Measurements from ENCODE around the gene PPIL3.
"Not testable (repeated sequence)": the region's sequence is repeated elsewhere in the genome, so short reads cannot be mapped to it uniquely, and the experiment has no call there.

The PPIL3 gene

DNA sequence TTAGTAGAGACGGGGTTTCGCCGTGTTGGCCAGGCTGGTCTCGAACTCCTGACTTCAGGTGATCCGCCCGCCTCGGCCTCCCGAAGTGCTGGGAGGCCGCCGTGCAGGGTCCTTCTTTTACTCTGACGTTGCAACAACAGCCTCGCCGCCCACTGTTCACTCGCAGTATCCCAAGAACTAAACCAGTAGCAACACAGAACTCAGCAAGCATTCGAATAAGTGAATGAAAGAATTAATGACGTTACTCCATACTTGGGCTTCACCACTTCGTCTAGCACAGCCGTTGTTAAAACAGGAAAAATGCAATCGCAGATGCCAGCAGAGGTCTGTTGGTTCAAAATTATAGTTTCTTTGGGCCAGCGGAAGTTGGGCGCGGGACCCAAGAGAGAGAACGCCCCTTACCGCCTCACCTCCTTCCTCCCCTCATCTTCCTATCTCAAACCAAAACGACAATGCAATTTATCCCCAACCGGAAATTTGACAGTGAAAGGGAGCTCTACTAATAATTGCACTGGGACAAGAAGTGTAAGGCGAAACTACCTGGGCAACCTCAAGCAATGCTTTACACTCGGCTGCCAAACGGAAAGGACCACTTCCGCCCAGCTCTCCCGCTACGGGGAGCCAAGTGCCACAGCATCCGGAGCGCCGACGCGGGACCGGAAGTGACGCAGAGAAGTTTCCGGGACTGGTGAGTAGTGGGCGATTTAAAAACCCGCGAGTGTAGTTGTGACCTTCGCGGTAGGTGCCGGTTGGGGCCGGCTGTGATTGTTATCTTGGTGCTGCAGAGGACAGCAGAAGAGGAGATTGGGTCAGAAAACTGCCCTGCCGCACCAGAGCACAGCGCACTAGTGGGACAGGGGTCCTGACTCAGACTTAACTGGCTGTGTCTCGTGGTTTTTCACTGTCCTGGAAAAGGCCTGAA, at the start of gene PPIL3, which contains the start of gene NIF3L1:
PPIL3 (minus strand) TSS at position 374 of the 922 bp plus-strand sequence. CDS start 1,462 bp downstream, outside the sequence.
NIF3L1 (plus strand) TSS at position 668 of the 922 bp plus-strand sequence. CDS start 2,573 bp downstream, outside the sequence.
- peak; percentile 91 to 98 (median 97) for DNase-seq

- no peak for DNase-seq
These were observed 42.2 kb upstream of the PPIL3 start for GRCh38 chr2:200930947-200931626.

GRCh38 chr2:200929334-200930249, 40.7 kb upstream of the PPIL3 start:
- no peak for DNase-seq

- DNase-seq, result no peak
These were observed 33.6 kb upstream of the PPIL3 start for GRCh38 chr2:200922439-200922838.

DNA sequence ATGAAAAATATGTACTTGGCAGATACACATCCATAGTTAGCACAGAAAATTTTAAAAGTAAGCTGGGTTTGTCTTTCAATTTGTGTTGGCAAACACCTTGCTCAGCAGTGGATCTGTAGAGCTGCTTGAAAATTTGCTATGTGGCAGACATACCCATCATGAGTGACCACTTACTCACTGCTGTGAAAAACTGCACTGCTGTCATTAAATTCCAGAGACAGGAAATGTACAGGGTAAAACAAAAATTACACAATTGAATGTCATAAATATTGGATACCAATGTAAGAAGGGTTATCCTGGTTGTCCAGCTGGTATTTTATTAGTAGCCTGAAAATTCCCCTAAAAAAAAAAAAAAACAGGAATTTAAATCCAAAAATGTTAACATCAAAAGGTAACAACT, 24.8 kb upstream of the PPIL3 start:
- DNase-seq, result no peak

DNA sequence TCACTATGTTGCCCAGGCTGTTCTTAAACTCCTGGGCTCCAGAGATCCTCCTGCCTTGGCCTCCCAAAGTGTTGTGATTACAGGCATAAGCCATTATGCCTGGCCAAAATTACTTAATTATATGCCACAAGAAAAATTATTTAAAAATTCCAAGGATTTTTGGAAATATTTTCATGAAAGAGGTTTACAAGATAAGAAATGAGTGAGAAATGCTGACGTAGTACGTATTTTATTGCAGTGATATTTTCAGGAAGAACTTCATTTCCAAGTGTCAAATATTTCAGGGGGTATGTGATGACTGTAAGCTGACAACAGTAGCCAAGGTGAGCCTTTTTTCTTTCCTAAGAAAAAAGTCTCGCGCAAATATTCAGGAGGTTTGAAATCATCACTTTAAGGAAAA, 21.1 kb upstream of the PPIL3 start:
- DNase-seq, result no peak

- DNase-seq, result peak in 2 of 3 experiments; percentile 30 to 58
These were observed 16.9 kb upstream of the PPIL3 start for GRCh38 chr2:200905618-200906296.

- peak; percentile 1 to 86 (median 62) for DNase-seq
These were observed 12.7 kb upstream of the PPIL3 start for GRCh38 chr2:200901459-200902072.

GRCh38 chr2:200899482-200899881, 10.6 kb upstream of the PPIL3 start:
- no peak for DNase-seq

DNA sequence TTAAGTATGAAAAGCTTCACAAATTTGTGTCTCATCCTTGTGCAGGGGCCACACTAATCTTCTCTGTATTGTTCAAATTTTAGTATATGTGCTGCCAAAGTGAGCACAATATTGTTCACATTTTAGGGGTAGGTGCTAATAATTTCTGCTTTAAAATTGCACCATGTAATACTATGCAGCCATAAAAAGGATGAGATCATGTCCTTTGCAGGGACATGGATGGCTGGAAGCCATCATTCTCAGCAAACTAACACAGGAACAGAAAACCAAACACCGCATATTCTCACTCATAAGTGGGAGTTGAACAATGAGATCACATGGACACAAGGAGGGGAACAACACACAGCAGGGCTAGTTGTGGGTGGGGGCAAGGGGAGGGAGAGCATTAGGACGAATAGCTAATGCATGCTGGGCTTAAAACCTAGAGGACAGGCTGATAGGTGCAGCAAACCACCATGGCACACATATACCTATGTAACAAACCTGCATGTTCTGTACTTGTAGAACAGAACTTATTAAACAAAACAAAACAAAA, 7.1 kb downstream of the PPIL3 start:
- not testable (repeated sequence) for DNase-seq

DNA sequence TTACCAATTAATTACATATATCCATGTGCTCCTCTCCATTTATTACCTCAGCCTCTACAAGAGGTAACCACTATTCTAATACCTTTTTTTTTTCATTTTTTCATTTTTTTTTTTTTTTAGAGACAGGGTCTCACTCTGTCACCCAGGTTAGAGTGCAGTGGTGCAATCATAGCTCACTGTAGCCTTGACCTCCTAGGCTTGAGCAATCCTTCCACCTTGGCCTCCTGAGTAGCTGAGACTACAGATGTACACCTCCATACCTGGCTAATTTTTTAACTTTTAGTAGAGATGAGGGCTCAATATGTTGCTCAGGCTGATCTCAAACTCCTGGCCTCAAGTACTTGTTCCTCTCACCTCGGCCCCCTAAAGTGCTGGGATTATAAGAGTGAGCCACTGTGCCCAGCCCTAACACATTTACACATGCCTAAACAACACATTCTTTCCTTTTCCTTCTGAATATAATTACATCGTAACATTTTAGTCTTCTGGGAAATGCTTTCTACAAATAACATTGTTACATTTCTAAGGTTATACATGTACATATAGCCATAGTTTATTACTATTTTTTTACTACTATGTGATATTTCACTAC, 10.5 kb downstream of the PPIL3 start:
- DNase-seq, result no peak

DNA sequence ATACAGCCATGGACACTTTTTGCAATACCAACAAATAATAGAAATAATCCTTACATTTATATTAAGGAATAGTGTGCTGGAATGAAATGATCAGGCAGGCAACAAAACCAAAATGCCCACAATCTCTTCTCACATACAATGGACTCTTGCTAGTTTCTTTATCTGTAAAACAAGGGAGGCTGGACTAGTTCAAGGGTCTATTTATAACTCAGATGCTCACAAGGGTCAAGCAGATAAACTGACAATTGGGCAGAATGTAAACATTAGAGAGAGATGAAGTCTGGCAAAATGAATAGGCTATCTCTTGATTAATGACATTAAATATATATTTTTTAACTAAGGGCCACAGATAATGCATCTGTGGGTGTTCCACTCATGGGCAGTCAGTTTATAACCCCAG, 11.4 kb downstream of the PPIL3 start:
- no peak for DNase-seq

GRCh38 chr2:200873560-200873959, 15.3 kb downstream of the PPIL3 start:
- DNase-seq, result no peak

- no peak for DNase-seq
These were observed 17.7 kb downstream of the PPIL3 start for GRCh38 chr2:200871151-200871550.

DNA sequence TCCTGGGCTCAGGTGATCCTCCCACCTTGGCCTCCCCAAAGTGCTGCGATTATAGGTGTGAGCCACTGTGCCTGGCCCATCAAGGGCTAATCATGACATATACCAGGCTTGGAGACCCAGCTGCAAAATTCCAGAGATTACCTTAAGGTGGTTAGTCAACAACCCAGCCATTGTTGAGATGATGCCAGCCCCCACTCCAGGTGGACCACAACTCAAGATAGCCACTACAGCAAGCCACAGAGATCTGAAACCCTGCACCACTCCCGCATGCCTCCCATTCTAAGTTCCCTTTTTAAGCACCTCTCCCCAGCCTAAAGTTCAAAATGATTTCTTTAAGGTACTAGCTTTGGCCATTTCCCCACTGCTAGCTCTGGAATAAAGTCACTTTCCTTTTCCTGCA, 19.9 kb downstream of the PPIL3 start:
- no peak for DNase-seq

DNA sequence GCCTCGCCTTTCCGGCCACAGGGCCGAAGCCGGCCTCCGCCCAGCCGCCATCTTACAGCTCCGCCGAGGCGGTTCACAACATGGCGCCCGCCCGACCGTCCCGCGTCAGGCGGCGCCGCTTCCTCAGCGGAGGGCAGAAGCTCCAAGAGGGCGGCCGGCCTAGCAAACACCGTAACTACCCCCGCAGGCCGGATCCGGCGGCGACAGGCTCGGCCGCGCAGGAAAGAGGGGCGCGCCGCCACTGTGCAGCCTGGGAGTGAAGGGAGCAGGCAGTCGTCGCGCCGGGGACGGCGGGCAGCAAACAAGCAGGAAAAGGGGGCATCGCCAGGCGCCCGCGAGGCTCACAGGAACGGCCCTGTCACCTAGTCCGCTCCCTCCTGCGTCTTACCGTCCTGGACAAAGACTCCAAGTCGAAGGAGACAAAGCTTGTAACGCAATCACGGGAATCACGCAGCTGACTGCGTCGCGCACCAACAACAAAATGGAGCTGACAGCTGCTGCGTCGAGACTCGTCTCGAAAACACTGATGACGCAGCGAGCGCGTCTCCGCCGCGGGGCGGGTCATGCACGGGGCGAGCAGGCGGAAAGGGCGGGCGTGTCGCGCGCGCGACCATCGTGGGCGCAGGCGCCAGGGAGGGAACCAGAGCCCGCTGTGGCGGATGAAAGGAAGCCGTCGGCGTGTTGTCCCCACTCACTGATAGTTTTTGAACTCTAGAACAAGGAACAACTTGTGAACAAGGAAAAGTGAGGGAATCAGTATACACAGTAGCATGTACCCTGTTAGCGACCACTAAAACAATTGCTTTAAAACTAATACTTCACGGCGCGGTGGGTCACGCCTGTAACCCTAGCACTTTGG, 24.5 kb downstream of the PPIL3 start, which contains the start of gene CLK1:
CLK1 (minus strand) TSS at position 483 of the 859 bp plus-strand sequence. CDS start 2,796 bp downstream, outside the sequence.
- DNase-seq, result peak; percentile 85 to 95 (median 93)

DNA sequence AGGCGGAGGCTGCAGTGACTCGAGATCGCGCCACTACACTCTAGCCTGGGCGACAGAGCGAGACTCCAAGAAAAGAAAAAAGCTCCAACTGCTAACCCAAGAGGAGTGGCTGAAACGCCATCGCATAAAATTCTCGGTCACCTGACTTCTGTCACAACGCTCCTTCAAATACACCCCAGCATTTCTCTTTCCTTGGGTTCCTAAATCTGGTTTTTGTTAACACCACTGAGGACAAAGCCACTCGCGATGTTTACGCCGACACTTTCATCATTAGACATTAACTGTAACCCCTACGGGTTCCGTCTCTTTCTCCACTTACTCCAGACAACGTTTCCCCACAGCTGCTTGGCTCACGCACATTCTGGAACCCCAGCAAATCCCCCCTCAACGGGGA, 25.1 kb downstream of the PPIL3 start:
- DNase-seq, result peak in 1 of 3 experiments; percentile 67

DNA sequence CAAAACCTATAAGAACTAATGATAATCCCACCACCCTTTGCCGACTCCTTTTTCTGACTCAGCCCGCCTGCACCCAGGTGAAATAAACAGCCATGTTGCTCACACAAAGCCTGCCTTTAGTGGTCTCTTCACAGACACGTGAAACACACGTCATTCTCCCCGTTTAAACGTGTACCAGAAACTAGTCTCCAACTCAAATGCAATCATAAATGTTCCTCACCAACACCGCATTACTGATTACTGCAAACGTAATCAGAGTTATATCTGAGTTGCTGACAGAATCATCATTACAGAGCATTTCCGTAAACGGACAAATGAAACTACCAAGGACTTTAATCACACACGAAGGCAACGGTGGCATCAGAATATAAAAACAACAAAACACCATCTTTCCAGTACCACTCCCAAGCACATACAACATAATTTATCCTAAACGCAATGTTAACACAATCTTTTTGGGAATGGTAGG, 26.3 kb downstream of the PPIL3 start:
- DNase-seq, result peak in 1 of 3 experiments; percentile 52

- no peak for DNase-seq
These were observed 27.2 kb downstream of the PPIL3 start for GRCh38 chr2:200861617-200862155.

Measured in NCI-H1417 (cell line).